ENCODE results near the gene MRM2. TPM values are rescaled to one million over a fixed set of nuclear protein-coding genes. Genes with fewer than 3 reads are reported as not detected.

MRM2 gene
- polyA plus RNA-seq, 2 of the 4 experiments (the other 2 are of a cell fraction) = 35.6 to 44.0 TPM

DNA sequence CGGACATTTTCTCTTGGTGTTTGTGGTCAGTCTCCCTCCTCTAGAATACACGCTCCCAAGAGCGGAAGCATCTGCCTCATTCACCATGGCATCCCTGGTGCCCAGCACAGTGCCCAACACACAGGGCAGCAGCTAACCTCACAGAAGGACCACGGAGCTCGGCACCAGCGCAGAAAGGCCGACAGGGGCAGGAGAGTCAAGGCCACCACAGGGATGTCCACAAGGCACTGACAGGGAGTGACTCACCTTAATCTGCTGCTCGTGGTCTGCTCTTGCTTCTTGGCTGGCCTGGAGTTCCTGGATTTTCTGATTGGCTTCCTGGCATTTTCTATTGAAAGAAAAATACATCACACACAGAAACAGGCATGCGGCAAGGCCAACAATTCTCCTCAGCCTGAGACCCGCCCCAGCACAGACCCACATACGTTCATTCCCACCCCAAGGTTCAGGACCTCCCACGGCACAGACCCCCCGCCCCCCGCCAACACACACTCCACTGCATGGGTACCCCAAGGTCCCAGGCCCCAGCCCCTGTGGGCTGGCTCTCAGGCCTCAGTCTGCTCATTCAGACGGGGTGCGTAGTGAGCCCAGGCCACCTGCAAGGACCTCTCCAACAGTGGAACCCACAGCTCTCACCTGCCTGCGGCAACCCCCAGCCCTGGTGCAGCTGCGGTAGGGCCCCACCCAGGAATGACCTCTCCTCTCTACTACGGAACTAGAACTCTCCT is 24.1 kb downstream of the MRM2 start:
- no peak overlapping the region for H3K4me3 ChIP-seq
- TF ChIP-seq RARB (CRISPR knock-in tag; IDR thresholded peaks at IDR 0.05) = no peak
- no peak for TF ChIP-seq CEBPB (IDR thresholded peaks at IDR 0.05)
- no peak for TF ChIP-seq RFX5 (IDR thresholded peaks at IDR 0.05)
- no peak for TF ChIP-seq GATA3 (IDR thresholded peaks at IDR 0.05; ENCODE audit: borderline replicate concordance)
- no peak for TF ChIP-seq EHMT2 (IDR thresholded peaks at IDR 0.05; ENCODE audit: low read depth)
- no peak for TF ChIP-seq PHF8 (IDR thresholded peaks at IDR 0.05; ENCODE audit: borderline replicate concordance, low read depth)
- TF ChIP-seq, protein P1, sequence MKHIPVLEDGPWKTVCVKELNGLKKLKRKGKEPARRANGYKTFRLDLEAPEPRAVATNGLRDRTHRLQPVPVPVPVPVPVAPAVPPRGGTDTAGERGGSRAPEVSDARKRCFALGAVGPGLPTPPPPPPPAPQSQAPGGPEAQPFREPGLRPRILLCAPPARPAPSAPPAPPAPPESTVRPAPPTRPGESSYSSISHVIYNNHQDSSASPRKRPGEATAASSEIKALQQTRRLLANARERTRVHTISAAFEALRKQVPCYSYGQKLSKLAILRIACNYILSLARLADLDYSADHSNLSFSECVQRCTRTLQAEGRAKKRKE (CRISPR knock-in tag; IDR thresholded peaks at IDR 0.05; ENCODE audit: low read depth) = no peak
- TF ChIP-seq CHD2 (IDR thresholded peaks at IDR 0.05; ENCODE audit: low read length, partially characterized antibody) = no peak
- TF ChIP-seq, protein P2, sequence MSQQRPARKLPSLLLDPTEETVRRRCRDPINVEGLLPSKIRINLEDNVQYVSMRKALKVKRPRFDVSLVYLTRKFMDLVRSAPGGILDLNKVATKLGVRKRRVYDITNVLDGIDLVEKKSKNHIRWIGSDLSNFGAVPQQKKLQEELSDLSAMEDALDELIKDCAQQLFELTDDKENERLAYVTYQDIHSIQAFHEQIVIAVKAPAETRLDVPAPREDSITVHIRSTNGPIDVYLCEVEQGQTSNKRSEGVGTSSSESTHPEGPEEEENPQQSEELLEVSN (IDR thresholded peaks at IDR 0.05; ENCODE audit: borderline replicate concordance, low read depth) = no peak
- TF ChIP-seq RCOR1 (IDR thresholded peaks at IDR 0.05; ENCODE audit: low read depth, low read length) = no peak
- TF ChIP-seq FOSB (CRISPR knock-in tag; IDR thresholded peaks at IDR 0.05) = no peak
- POLR2A ChIA-PET = no interaction called here
- H3K27ac ChIP-seq = no peak overlapping the region
- FAIRE-seq = no peak
- H3K4me1 ChIP-seq = no peaks in the 10 kb centered on the region
- H3K4me2 ChIP-seq = no peak overlapping the region
- no peak for ATAC-seq
- H3K9me3 ChIP-seq = no peaks in the 10 kb centered on the region
- WGBS (ENCODE audit: missing lambda C conversion rate) = 89% methylated on average over 16 of the region's 19 CpGs
- CTCF ChIA-PET = interaction anchor here (0.6 kb wide), 1 partner anchor 181 kb away, joined by 3 read pairs; no protein-coding TSS in a partner anchor
- no peak for DNase-seq (ENCODE audit: low read depth in 1 of 2, low spot score in 1 of 2)

DNA sequence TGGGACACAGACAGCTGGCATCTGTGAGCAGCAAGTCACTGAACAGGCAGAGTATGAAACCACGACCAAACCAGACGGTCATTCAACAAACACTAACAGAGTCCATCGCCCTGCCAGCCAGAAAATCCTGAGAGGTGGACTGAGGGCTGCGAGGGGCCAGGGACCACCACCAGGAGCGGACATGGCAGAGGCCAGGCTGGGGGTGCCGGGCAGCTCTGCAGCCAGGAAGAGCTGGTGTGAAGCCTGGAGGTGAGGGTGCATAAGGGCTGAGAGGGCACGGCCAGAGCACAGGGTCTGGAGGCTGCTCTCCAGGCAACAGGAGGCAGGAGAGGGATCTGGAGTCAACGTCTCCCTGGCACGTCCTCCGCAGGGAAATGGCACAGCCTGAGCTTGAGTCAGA is 24.8 kb downstream of the MRM2 start:
- TF ChIP-seq, protein P3, sequence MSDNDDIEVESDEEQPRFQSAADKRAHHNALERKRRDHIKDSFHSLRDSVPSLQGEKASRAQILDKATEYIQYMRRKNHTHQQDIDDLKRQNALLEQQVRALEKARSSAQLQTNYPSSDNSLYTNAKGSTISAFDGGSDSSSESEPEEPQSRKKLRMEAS (IDR thresholded peaks at IDR 0.05) = no peak
- TF ChIP-seq EP300 (IDR thresholded peaks at IDR 0.05) = no peak
- no peak for TF ChIP-seq NFE2L2 (conservative IDR thresholded peaks at IDR 0.05; ENCODE audit: low read length)
- TF ChIP-seq, protein P4, sequence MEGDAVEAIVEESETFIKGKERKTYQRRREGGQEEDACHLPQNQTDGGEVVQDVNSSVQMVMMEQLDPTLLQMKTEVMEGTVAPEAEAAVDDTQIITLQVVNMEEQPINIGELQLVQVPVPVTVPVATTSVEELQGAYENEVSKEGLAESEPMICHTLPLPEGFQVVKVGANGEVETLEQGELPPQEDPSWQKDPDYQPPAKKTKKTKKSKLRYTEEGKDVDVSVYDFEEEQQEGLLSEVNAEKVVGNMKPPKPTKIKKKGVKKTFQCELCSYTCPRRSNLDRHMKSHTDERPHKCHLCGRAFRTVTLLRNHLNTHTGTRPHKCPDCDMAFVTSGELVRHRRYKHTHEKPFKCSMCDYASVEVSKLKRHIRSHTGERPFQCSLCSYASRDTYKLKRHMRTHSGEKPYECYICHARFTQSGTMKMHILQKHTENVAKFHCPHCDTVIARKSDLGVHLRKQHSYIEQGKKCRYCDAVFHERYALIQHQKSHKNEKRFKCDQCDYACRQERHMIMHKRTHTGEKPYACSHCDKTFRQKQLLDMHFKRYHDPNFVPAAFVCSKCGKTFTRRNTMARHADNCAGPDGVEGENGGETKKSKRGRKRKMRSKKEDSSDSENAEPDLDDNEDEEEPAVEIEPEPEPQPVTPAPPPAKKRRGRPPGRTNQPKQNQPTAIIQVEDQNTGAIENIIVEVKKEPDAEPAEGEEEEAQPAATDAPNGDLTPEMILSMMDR (IDR thresholded peaks at IDR 0.05) = no peak
- no peak for TF ChIP-seq SMC3 (IDR thresholded peaks at IDR 0.05)
- no peak for TF ChIP-seq NR3C1 (IDR thresholded peaks at IDR 0.05)
- no peak for TF ChIP-seq EHF (CRISPR knock-in tag; IDR thresholded peaks at IDR 0.05)
- no peak for TF ChIP-seq ZNF302 (CRISPR knock-in tag; IDR thresholded peaks at IDR 0.05)
- no peak for TF ChIP-seq KDM5A (IDR thresholded peaks at IDR 0.05)
- TF ChIP-seq SREBF2 (IDR thresholded peaks at IDR 0.05) = no peak
- no peak overlapping the region for H3K27ac ChIP-seq
- CTCF ChIA-PET = no interaction called here
- H3K4me3 ChIP-seq = no peak overlapping the region
- no peaks in the 10 kb centered on the region for H3K4me1 ChIP-seq
- ATAC-seq = no peak
- H3K9me3 ChIP-seq = no peaks in the 10 kb centered on the region
- WGBS (ENCODE audit: missing lambda C conversion rate) = 94% methylated on average over 10 of the region's 10 CpGs
- no peak for FAIRE-seq
- POLR2A ChIA-PET = no interaction called here
- no peak overlapping the region for H3K4me2 ChIP-seq
- no peak for DNase-seq (ENCODE audit: low read depth in 1 of 2, low spot score in 1 of 2)

DNA sequence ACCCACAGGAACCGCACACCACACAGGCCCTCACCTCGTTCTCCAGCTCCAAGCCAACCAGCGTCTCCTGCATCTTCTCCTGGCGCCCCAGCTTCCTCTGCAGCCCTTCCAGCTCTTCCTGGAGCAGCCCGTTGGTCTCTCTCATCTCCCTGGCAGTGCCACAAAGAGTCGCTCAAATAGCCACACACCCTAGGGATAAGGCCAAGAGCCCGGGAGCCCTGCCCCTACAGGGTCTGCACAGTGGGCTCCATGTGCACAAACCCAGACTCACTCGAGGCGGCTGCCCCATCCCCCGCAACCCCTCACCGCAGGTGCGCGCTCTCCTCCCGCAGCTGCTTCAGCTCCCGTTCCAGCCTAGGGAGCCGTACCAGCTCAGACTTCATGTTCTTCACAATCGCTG is 26.2 kb downstream of the MRM2 start:
- DNase-seq (ENCODE audit: low read depth in 1 of 2, low spot score in 1 of 2) (no peak), ATAC-seq (no peak), FAIRE-seq (no peak)
- H3K4me1 ChIP-seq = no peaks in the 10 kb centered on the region
- H3K4me3 ChIP-seq = no peak overlapping the region
- no peaks in the 10 kb centered on the region for H3K9me3 ChIP-seq
- CTCF ChIA-PET = interaction anchor here (0.6 to 0.7 kb wide), 2 partner anchors 147 to 172 kb away, joined by 3 read pairs; no protein-coding TSS in a partner anchor
- 98% methylated on average over 17 of the region's 17 CpGs for WGBS (ENCODE audit: missing lambda C conversion rate)
- POLR2A ChIA-PET = no interaction called here
- H3K4me2 ChIP-seq = no peak overlapping the region
- H3K27ac ChIP-seq = no peak overlapping the region
- no peak for TF ChIP-seq CHD4 (IDR thresholded peaks at IDR 0.05; ENCODE audit: borderline replicate concordance)
- TF ChIP-seq NPAS2 (CRISPR knock-in tag; IDR thresholded peaks at IDR 0.05; ENCODE audit: borderline replicate concordance) = no peak
- TF ChIP-seq, protein P5, sequence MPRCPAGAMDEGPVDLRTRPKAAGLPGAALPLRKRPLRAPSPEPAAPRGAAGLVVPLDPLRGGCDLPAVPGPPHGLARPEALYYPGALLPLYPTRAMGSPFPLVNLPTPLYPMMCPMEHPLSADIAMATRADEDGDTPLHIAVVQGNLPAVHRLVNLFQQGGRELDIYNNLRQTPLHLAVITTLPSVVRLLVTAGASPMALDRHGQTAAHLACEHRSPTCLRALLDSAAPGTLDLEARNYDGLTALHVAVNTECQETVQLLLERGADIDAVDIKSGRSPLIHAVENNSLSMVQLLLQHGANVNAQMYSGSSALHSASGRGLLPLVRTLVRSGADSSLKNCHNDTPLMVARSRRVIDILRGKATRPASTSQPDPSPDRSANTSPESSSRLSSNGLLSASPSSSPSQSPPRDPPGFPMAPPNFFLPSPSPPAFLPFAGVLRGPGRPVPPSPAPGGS (IDR thresholded peaks at IDR 0.05) = no peak
- TF ChIP-seq, protein P6, sequence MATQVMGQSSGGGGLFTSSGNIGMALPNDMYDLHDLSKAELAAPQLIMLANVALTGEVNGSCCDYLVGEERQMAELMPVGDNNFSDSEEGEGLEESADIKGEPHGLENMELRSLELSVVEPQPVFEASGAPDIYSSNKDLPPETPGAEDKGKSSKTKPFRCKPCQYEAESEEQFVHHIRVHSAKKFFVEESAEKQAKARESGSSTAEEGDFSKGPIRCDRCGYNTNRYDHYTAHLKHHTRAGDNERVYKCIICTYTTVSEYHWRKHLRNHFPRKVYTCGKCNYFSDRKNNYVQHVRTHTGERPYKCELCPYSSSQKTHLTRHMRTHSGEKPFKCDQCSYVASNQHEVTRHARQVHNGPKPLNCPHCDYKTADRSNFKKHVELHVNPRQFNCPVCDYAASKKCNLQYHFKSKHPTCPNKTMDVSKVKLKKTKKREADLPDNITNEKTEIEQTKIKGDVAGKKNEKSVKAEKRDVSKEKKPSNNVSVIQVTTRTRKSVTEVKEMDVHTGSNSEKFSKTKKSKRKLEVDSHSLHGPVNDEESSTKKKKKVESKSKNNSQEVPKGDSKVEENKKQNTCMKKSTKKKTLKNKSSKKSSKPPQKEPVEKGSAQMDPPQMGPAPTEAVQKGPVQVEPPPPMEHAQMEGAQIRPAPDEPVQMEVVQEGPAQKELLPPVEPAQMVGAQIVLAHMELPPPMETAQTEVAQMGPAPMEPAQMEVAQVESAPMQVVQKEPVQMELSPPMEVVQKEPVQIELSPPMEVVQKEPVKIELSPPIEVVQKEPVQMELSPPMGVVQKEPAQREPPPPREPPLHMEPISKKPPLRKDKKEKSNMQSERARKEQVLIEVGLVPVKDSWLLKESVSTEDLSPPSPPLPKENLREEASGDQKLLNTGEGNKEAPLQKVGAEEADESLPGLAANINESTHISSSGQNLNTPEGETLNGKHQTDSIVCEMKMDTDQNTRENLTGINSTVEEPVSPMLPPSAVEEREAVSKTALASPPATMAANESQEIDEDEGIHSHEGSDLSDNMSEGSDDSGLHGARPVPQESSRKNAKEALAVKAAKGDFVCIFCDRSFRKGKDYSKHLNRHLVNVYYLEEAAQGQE (IDR thresholded peaks at IDR 0.05) = no peak
- TF ChIP-seq KDM5A (IDR thresholded peaks at IDR 0.05) = no peak
- TF ChIP-seq JUNB (IDR thresholded peaks at IDR 0.05) = no peak
- TF ChIP-seq PHF8 (IDR thresholded peaks at IDR 0.05; ENCODE audit: borderline replicate concordance, low read depth) = no peak
- TF ChIP-seq EHF (CRISPR knock-in tag; IDR thresholded peaks at IDR 0.05) = no peak
- TF ChIP-seq POLR2A (IDR thresholded peaks at IDR 0.05; ENCODE audit: low read length) = no peak

Data from A549 (cell line).